ENCODE results near the gene CLVS2. TPM values are rescaled to one million over a fixed set of nuclear protein-coding genes. Genes with fewer than 3 reads are reported as not detected.

The CLVS2 gene
- total RNA-seq, 4 donors from 2014 or later: under 0.01 to 11.6 (median 3.2) TPM

DNA sequence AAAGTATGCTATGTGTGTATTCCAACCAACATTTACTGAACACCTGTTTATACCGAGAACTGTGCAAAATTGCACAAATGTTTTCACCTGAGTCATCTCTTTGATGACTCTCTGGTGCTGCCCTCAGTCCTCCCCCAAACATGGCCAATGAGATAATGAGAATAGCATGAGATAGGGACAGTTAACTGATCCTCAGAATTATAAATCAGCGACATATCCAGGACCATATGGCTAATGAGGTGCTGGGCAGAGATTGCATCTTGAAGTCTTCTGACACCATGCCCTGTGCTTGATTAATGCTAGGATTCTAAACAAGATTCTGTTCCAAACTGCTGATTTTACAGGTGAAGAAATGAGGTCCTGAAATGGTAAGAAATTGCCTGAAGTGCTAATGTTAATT lies 13.0 kb downstream of the CLVS2 start:
- TF ChIP-seq POLR2A (IDR thresholded peaks at IDR 0.05): no peak
- TF ChIP-seq, protein P1, sequence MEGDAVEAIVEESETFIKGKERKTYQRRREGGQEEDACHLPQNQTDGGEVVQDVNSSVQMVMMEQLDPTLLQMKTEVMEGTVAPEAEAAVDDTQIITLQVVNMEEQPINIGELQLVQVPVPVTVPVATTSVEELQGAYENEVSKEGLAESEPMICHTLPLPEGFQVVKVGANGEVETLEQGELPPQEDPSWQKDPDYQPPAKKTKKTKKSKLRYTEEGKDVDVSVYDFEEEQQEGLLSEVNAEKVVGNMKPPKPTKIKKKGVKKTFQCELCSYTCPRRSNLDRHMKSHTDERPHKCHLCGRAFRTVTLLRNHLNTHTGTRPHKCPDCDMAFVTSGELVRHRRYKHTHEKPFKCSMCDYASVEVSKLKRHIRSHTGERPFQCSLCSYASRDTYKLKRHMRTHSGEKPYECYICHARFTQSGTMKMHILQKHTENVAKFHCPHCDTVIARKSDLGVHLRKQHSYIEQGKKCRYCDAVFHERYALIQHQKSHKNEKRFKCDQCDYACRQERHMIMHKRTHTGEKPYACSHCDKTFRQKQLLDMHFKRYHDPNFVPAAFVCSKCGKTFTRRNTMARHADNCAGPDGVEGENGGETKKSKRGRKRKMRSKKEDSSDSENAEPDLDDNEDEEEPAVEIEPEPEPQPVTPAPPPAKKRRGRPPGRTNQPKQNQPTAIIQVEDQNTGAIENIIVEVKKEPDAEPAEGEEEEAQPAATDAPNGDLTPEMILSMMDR (IDR thresholded peaks at IDR 0.05): no peak
- Histone ChIP-seq H3K9me3 (no peaks in the 10 kb centered on the region), H3K4me1 (no peaks in the 10 kb centered on the region), H3K4me3 (no peak overlapping the region), H3K27me3 (no peaks in the 10 kb centered on the region), H3K27ac (no peak overlapping the region), H3K36me3 (no peaks in the 10 kb centered on the region)
- intact Hi-C loops (cut with DNase I; ENCODE audit: low total_unique reads): no loop called here
- DNase-seq: no peak

DNA sequence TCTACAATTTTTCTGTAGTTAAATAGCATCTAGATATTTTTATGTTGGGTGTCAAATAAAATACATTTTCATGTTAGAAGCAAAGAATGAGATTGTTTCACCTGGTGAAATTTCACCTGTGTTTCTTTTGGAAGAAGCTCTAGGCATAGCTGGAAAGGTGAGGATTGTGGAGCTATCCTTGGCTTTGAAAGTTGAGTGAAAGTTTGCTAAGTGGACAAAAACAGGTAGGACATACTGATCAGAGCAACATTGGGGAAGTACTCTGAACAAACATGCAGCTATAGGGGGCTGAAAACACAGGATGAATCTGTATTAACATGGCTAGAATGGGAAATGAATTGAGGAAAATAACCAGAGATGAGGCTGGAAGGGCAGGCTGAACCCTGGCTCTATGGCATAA lies 18.8 kb downstream of the CLVS2 start:
- no peaks in the 10 kb centered on the region for H3K4me1 ChIP-seq
- no peak for DNase-seq
- no peaks in the 10 kb centered on the region for H3K27me3 ChIP-seq
- intact Hi-C loops (cut with DNase I; ENCODE audit: low total_unique reads): no loop called here
- TF ChIP-seq POLR2A (IDR thresholded peaks at IDR 0.05): no peak
- TF ChIP-seq, protein P1 (IDR thresholded peaks at IDR 0.05): no peak
- no peak overlapping the region for H3K27ac ChIP-seq
- no peaks in the 10 kb centered on the region for H3K9me3 ChIP-seq
- H3K36me3 ChIP-seq: no peaks in the 10 kb centered on the region
- no peak overlapping the region for H3K4me3 ChIP-seq

DNA sequence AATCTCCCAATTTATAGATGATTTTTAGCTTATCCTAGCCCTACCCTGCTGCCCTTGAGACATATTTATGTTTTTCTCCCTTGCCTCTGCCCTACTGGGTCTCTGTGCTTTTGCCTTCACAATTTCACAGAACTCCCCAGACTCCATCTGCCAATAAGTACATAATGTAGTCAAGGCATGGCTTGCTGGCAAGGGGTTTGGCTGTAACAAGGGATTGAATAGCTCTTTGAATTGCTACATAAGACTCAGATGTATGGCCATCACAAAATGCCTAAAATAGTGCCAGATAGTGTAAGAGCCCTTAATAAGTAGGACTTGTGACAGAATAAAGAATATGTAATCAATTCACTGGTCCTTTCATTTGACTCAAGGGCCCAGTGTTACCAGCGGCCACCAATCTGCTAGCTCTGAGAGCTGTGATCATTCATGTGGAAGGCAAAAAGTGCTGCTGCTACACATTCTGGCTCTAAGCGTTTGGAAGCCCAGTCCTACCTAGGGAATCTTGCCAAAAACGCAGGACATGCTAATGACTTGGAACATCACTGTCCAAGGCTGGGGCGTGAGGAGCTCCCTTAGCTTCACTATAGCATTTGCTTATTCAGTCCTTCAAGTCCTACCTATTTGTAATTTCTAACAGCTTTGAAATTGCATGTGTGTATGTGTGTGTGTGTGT lies 20.5 kb downstream of the CLVS2 start:
- no peaks in the 10 kb centered on the region for H3K9me3 ChIP-seq
- H3K36me3 ChIP-seq: no peaks in the 10 kb centered on the region
- TF ChIP-seq, protein P1 (IDR thresholded peaks at IDR 0.05): no peak
- no peak for TF ChIP-seq POLR2A (IDR thresholded peaks at IDR 0.05)
- intact Hi-C loops (cut with DNase I; ENCODE audit: low total_unique reads): no loop called here
- H3K4me1 ChIP-seq: no peaks in the 10 kb centered on the region
- no peak overlapping the region for H3K4me3 ChIP-seq
- no peak overlapping the region for H3K27ac ChIP-seq
- no peaks in the 10 kb centered on the region for H3K27me3 ChIP-seq
- no peak for DNase-seq

DNA sequence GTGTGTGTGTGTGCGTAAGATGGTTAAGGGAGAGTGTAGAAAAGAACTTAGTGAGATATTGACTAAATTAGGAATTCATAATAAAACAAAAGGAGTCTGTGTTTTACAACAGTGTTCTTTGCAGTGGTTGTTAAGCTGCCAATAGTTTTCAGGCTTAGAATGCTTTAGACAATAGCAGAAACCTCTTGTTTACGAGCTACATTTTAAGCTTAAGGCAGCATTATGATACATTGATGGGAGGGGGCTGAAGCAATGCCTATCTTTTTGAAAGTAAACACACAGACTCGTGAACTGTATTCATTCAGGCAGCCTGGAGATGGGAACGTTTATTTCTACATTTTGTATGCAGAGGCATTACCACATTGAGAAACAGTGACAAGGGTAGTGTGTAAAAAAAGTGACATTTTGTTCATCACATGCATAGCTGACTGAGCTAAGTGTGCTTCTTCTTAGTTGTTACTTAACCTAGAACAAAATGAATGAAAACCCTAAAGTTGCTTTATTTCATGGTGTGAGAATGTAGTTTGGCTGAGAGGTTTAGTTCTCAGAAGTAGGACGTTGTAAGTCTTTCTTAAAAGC lies 21.2 kb downstream of the CLVS2 start:
- Histone ChIP-seq H3K27ac (no peak overlapping the region), H3K4me1 (no peaks in the 10 kb centered on the region), H3K36me3 (no peaks in the 10 kb centered on the region), H3K4me3 (no peak overlapping the region), H3K27me3 (no peaks in the 10 kb centered on the region), H3K9me3 (no peaks in the 10 kb centered on the region)
- intact Hi-C loops (cut with DNase I; ENCODE audit: low total_unique reads): no loop called here
- DNase-seq: no peak
- no peak for TF ChIP-seq POLR2A (IDR thresholded peaks at IDR 0.05)
- TF ChIP-seq, protein P1 (IDR thresholded peaks at IDR 0.05): no peak

DNA sequence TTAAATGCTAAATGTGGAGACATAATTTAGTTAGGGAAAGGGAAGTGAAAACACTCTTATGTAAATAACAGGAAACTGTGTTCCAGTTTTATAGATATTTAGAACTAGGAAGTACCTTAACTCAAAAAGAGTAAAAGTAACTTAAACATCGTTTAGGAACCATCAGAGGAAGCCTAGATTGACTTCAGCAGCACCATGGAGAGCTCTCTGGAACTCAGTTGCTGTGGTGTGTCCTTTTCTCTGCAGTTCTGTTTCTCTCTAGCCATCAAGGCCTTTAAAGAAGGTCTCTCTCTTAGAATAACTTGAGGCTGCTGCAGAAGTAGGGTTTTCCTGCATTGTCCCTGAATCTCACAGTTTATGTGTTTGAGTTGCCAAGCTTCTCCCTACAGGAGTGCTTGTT lies 26.9 kb downstream of the CLVS2 start:
- Histone ChIP-seq H3K4me3 (no peak overlapping the region), H3K9me3 (no peaks in the 10 kb centered on the region), H3K27ac (no peak overlapping the region), H3K36me3 (no peaks in the 10 kb centered on the region), H3K27me3 (no peaks in the 10 kb centered on the region), H3K4me1 (no peaks in the 10 kb centered on the region)
- intact Hi-C loops (cut with DNase I; ENCODE audit: low total_unique reads): no loop called here
- no peak for TF ChIP-seq POLR2A (IDR thresholded peaks at IDR 0.05)
- TF ChIP-seq, protein P1 (IDR thresholded peaks at IDR 0.05): no peak
- no peak for DNase-seq
